CD4-positive, alpha-beta T cell treated with Interleukin-2 at 100 ng/mL for 4 hours (primary cell): ENCODE results near the gene KIRREL2.
A peak's percentile ranks its signal among the peaks of the same experiment; 100 is the strongest.

Experiments used
- DNase-seq: peaks from one replicate; pipeline ENCODE4 v3.0.0-alpha.2; 2020; ENCODE audit warnings: low spot score

KIRREL2 gene

GRCh38 chr19:35845215-35846037, 11.3 kb upstream of the KIRREL2 start:
- DNase-seq: no peak

GRCh38 chr19:35846038-35846668, 10.6 kb upstream of the KIRREL2 start:
- no peak for DNase-seq

- no peak for DNase-seq
Measured at GRCh38 chr19:35847911-35848310, 8.8 kb upstream of the KIRREL2 start.

GRCh38 chr19:35848486-35848885, 8.2 kb upstream of the KIRREL2 start:
- no peak for DNase-seq

- no peak for DNase-seq
Measured at GRCh38 chr19:35848919-35849505, 7.7 kb upstream of the KIRREL2 start.

- no peak for DNase-seq
Measured at GRCh38 chr19:35851213-35852028, 5.3 kb upstream of the KIRREL2 start.

- no peak for DNase-seq
Measured at GRCh38 chr19:35852029-35852780, 4.5 kb upstream of the KIRREL2 start, which contains the start of gene NPHS1. Gene NPHS1, minus strand, starts transcription at chr19:35852504. Its CDS starts 667 bp downstream, at chr19:35851837.

GRCh38 chr19:35853038-35853756, 3.5 kb upstream of the KIRREL2 start:
- no peak for DNase-seq

GRCh38 chr19:35858311-35858710, 1.6 kb downstream of the KIRREL2 start:
- DNase-seq: no peak

GRCh38 chr19:35859414-35859813, 2.7 kb downstream of the KIRREL2 start:
- no peak for DNase-seq

GRCh38 chr19:35860436-35860817, 3.7 kb downstream of the KIRREL2 start:
- DNase-seq: no peak

- no peak for DNase-seq
Measured at GRCh38 chr19:35860818-35861639, 4.3 kb downstream of the KIRREL2 start.

GRCh38 chr19:35861640-35862160, 5.0 kb downstream of the KIRREL2 start:
- DNase-seq: no peak

GRCh38 chr19:35862528-35862927, 5.8 kb downstream of the KIRREL2 start:
- DNase-seq: no peak

GRCh38 chr19:35863018-35863417, 6.3 kb downstream of the KIRREL2 start:
- no peak for DNase-seq

GRCh38 chr19:35868172-35868822, 11.6 kb downstream of the KIRREL2 start, which contains the start of gene APLP1:
Gene APLP1, plus strand, starts transcription at chr19:35868574. Its CDS starts 63 bp downstream, at chr19:35868637.
- DNase-seq: peak; percentile 51

- DNase-seq: no peak
Measured at GRCh38 chr19:35868823-35869326, 12.2 kb downstream of the KIRREL2 start.

- DNase-seq: peak; percentile 76
Measured at GRCh38 chr19:35869327-35870123, 12.8 kb downstream of the KIRREL2 start.
